Right kidney (tissue), 1 donor: ENCODE results near the gene CD52.

Experiments
- DNase-seq: peaks from one replicate; pipeline ENCODE4 v3.0.0-alpha.2; 2016

Gene CD52

GRCh38 chr1:26356106-26356505 is 38.3 kb downstream of the CD52 start:
- DNase-seq = no peak

DNA sequence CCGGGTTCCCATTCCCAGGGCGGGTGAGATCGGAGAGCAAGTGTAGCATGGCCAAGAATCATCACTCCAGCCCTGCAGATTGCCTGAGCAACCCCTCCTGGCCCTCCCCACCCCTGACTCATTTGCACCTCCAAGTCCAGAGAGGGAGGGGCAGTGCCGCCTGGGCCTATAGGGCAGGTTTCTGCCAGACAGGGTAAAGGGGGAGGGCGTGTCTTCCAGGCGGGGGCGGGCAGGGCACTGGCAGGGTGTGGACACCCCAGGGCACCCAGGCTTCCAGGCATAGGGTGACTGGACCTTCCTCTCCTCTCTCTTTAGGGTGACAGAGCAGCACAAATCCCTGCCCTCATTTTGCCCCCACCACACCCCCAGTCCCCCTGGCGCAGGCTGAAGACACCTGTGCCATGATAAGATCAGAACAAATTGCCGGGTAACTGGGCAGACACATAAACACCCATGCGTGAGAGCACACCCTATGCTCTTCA is 39.4 kb downstream of the CD52 start:
- no peak for DNase-seq

DNA sequence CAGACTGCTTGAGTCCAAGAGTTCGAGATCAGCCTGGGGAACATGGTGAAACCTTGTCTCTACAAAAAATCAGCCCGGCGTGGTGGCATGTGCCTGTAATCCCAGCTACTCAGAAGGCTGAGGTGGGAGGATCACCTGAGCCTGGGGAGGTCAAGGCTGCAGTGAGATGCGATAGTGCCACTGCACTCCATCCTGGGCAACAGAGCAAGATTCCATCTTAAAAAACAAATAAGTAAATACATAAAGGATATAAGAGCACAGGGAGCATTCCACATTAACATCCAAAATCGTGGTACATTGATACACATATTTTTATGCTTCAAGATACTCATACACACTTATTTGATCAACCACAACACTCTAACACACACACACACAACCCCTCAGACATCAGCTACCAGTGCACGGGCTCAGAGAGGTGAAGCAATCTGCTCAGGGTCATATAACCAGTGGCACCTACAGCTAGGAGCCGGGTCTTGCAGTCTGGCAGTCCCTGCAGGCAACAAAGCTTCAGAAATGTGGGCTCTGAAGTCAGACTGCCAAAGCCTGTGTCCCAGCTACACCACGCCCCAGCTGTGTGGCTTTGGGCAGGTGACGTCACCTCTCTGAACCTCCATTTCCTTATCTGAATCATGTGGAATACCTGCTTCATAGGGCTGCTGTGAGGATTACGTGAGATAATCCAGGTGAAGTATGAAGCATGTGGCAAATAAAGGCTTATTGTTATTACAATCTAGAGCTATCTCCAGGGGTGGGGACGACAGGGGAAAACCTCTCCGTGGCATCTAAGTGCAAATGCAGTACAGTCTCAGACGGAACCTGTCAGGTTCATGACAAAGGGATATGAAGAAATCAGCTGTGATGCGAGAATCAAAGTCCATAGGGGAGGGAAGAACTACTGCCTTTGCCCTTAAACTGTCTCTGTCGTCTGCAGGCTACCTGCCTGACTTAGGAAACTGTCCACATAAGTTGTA is 40.9 kb downstream of the CD52 start:
- DNase-seq = no peak

GRCh38 chr1:26359981-26360806 is 42.4 kb downstream of the CD52 start:
- DNase-seq = no peak

- no peak for DNase-seq
Measured at GRCh38 chr1:26360807-26361604, 43.2 kb downstream of the CD52 start.

- no peak for DNase-seq
Measured at GRCh38 chr1:26361605-26362122, 43.9 kb downstream of the CD52 start.

GRCh38 chr1:26362331-26362730 is 44.6 kb downstream of the CD52 start:
- DNase-seq = no peak

- no peak for DNase-seq
Measured at GRCh38 chr1:26363549-26364448, 46.0 kb downstream of the CD52 start.

GRCh38 chr1:26364956-26365355 is 47.2 kb downstream of the CD52 start:
- DNase-seq = no peak

- DNase-seq = no peak
Measured at GRCh38 chr1:26367441-26367840, 49.7 kb downstream of the CD52 start.

DNA sequence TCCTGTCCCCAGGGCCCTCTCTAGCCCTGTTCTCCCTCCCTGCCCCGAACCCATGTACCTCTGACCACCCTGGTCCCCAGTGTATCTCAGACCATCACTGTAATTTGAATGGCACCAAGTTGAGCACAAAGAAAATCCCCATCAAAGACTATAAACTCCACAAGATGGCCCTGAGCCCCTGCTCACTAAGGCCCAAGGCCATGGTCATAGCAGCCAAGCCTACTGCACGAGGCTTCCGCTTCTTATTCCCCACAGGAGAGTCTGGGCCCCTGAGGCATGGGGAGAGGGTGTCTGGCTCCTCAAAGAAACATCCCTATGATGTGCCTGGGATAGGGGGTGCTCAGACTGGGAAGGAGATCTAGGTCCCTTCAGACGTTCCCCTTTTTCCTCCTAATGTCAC is 50.2 kb downstream of the CD52 start:
- DNase-seq = no peak

GRCh38 chr1:26368486-26368885 is 50.7 kb downstream of the CD52 start:
- no peak for DNase-seq
